GM12873 (cell line): ENCODE data around the gene AKIP1.

Experiments used
- TF ChIP-seq, protein P1 (sequence below): IDR thresholded peaks from 2 replicates; pipeline ENCODE4 v1.5.1; 2012; ENCODE audit warnings: low read depth, mild to moderate bottlenecking, moderate library complexity, low read length, control low read depth; ENCODE audit not compliant: insufficient read depth; ENCODE audit errors: missing control alignments

Gene AKIP1, protein sequence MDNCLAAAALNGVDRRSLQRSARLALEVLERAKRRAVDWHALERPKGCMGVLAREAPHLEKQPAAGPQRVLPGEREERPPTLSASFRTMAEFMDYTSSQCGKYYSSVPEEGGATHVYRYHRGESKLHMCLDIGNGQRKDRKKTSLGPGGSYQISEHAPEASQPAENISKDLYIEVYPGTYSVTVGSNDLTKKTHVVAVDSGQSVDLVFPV

DNA sequence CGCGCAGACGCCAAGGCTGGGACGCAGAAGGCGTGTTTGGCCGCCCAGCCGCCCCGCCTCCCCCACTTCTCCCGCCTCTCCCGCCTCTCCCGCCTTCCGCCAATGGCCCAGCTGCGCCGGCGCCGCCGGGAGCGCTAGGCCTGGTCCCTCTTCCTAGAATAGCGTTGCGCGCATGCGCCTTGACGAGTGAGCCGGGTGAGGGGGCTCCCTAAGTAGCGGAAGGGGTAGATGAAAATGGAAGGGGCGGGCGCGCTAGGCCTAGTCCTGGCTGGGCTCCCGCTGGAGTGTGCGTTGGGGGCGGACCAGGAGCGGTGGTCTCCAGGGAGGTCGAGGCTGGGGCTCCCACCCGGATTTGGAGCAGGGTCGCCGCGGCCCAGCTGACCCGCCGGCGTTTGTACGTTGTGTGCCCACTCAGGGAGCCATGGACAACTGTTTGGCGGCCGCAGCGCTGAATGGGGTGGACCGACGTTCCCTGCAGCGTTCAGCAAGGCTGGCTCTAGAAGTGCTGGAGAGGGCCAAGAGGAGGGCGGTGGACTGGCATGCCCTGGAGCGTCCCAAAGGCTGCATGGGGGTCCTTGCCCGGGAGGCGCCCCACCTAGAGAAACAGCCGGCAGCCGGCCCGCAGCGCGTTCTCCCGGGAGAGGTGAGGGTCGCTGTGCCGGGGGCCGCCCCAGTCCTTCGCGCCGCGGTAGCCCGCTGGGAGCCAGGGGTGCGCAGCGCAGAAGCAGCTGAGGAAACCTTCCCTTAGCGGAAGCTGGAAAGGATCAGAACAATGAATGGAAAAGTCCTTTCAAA is at the start of gene AKIP1:
TSS of gene AKIP1 (plus strand) at position 161 of the 795 bp plus-strand sequence. CDS start at position 422, 261 bp downstream.
- TF ChIP-seq, protein P1, sequence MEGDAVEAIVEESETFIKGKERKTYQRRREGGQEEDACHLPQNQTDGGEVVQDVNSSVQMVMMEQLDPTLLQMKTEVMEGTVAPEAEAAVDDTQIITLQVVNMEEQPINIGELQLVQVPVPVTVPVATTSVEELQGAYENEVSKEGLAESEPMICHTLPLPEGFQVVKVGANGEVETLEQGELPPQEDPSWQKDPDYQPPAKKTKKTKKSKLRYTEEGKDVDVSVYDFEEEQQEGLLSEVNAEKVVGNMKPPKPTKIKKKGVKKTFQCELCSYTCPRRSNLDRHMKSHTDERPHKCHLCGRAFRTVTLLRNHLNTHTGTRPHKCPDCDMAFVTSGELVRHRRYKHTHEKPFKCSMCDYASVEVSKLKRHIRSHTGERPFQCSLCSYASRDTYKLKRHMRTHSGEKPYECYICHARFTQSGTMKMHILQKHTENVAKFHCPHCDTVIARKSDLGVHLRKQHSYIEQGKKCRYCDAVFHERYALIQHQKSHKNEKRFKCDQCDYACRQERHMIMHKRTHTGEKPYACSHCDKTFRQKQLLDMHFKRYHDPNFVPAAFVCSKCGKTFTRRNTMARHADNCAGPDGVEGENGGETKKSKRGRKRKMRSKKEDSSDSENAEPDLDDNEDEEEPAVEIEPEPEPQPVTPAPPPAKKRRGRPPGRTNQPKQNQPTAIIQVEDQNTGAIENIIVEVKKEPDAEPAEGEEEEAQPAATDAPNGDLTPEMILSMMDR = no peak

DNA sequence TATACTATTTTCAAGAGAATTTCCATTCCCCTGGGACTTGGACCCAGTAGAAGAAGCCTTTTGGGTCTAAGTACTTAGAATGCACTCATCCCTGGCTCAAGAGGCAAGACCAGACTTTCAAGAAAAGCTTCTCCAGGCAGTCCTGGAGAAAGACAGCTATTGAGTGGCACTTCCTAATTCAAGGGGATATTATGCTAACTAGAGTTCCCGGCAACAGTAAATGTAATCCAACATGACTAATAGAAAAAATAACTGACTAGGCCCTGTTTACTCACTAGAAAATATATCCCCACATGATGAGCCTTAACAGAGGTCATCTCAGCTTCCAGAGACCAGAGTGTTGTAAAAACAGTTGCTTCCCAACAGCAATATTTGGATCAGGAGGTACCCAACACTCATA is 47.2 kb upstream of the AKIP1 start:
- TF ChIP-seq, protein P1 = no peak

GRCh38 chr11:8865304-8865703 is 45.7 kb upstream of the AKIP1 start:
- TF ChIP-seq, protein P1 = no peak

- TF ChIP-seq, protein P1 = no peak
These were observed 44.0 kb upstream of the AKIP1 start for GRCh38 chr11:8867035-8867434.

DNA sequence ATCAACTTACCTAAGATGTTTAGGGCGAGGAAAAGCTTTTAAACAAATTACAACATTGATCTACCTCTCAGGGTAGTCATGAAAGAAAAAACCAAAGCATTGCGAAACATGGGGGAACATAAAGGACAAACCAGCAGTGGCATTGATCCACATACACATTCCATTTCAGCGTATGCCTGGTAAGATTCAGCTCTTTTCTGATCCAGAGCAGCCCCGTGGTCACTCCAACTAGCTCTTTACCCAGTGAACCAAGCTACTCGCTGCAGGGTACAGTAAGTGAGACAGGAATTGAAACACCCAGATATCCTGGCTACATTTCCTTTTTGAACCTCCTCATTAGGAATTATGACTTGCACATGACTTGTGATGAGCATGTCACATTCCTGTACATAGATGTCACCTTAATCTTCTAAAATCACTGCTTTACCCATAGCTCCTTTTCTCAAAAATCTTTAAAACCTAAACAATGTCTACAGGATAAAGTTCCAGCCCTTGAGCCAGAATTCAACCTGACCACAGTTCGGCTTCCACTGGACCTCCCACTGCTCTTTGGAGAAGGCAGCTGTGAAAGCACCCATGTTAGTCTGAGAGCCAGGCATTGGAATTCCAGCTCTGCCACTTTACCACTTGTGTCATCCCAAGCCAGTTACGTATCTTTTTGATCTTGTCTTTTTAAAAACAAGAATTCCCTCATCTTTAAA is 42.9 kb upstream of the AKIP1 start:
- TF ChIP-seq, protein P1 = no peak

DNA sequence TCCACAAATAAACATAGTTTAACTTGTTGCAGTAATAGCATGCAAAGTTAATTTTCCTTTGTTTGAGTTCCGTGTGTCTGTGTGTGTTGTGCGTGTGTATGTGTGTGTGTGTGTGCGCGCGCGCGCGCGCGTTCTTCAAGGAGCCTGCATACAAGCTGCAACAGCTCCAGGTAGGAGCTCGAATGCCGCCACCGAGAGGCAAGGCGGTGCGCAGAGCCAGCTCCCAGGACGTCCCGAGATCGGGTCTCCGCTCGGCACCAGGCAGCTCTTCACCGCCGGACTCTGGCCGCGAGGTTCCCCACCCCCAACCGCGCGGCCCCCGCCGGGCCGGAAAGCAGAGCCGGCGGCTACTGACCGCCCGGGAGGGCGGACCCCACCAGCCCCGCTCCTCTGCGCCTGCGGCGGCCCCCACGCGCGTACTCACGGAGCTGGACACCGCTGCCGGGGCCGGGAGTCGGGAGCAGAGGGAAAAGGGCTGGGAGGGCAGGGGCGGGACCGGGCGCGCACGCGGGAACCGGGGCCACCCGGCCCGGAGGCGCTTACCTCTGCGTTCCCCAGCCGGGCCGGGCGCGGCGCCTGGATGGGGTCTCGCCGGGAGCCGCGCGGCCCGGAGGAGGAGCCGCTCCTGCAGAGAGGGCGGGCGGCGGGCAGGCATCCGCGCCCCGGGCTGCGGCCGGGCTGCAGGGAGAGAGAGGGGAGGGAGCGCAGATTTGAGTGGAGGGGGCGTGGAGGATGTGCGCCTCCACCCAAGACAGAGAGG is 40.4 kb upstream of the AKIP1 start:
- TF ChIP-seq, protein P1 = no peak
